LNCAP (cell line): ENCODE results near the gene RNU1-1.

Experiments used
- TF ChIP-seq, protein P1 (sequence below): fragments of 450-650 bp; IDR thresholded peaks from 2 replicates; pipeline ENCODE4 v1.5.1; 2017; ENCODE audit warnings: mild to moderate bottlenecking

Gene RNU1-1

DNA sequence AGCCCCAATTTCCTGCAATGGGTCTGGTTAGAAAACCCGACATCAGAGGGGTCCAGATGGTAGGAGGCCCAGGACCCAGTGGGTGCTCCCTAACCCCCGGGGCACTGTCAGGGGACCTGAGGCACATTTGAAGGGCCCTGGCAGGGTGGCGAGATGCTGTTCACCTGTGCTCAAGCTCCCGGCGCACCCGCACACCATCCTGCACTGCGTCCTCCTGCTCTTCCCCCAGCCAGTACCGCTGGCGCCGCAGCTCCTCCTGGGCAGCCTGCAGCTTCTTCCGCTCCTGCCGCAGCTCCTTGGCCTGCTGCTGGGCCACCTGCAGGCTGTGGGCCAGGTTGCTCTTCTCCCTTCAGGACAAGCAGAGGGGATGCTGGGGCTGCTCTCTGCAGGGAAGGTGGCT lies 36.0 kb downstream of the RNU1-1 start:
- TF ChIP-seq, protein P1, sequence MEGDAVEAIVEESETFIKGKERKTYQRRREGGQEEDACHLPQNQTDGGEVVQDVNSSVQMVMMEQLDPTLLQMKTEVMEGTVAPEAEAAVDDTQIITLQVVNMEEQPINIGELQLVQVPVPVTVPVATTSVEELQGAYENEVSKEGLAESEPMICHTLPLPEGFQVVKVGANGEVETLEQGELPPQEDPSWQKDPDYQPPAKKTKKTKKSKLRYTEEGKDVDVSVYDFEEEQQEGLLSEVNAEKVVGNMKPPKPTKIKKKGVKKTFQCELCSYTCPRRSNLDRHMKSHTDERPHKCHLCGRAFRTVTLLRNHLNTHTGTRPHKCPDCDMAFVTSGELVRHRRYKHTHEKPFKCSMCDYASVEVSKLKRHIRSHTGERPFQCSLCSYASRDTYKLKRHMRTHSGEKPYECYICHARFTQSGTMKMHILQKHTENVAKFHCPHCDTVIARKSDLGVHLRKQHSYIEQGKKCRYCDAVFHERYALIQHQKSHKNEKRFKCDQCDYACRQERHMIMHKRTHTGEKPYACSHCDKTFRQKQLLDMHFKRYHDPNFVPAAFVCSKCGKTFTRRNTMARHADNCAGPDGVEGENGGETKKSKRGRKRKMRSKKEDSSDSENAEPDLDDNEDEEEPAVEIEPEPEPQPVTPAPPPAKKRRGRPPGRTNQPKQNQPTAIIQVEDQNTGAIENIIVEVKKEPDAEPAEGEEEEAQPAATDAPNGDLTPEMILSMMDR: no peak

DNA sequence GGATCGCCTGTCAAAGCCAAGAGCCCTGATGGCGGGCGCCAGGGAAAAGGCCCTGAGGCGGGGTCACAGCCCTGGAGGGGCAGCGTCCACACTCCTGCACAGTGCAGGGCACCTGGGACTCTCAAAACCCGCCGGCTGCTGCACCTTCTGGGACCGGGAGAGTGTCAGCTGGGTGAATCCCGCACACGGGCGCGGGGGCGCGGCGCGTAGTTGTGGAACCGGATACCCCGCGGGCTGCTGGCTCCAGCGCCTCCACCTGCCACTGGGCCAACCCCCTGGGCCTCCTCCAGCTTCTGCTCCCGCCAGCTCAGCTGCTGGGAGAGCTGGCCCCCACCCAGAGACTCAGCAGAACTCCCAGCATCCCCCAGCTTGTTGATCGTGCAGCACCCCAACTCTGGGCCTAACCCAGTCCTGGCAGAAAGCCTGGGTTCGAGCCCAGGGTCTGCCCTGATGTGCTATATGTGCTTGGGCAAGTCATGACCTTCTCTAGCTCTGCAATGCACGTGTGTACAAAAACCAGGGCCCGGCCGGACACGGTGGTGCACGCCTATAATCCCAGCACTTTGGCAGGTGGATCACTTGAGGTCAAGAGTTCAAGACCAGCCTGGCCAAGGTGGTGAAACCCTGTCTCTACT lies 39.8 kb downstream of the RNU1-1 start:
- TF ChIP-seq, protein P1: no peak

DNA sequence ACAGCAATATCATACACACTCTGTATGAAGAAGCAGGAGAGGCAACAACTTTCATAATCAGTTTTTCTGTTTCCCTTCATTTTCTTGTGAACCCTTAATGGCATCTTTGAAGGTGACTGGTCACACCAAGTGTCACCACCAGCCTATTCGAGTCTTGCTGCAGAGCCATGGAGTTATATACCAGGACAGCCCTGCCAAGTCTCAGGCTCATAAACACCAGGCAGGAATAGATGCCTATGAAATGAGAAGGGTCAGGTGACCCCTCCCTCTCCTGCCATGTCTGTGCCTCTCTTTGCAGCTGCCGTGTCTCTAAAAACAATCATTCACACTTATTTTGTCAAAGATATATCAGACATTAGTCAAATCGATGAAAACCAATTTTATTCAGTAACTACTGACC lies 45.5 kb downstream of the RNU1-1 start:
- TF ChIP-seq, protein P1: no peak

DNA sequence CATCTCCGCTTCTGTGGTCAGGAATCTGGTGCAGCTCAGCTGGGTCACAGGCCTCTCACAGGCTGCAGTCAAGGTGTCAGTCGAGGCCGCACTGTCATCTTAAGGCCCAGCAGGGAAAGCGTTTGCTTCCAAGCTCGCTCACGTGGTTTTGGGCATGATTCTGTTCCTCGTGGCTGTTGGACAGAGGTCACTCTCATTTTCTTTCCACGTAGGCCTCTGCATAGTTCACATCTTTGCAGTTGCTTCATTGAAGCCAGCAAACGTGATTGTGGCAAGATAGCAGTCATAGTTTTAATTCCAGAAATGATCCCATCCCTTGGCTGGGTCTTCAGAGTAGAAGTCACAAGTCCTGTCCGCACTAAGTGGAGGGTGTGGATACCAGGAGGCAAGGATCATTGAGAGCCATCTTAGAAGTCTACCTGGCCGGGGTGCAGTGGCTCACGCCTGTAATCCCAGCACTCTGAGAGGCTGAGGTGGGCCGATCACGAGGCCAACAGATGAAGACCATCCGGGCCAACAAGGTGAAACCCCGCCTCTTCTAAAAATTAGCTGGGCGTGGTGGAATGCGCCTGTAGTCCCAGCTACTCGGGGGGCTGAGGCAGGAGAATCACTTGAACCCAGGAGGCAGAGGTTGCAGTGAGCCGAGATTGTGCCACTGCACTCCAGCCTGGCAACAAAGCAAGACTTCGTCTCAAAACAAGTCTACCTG lies 49.0 kb downstream of the RNU1-1 start:
- TF ChIP-seq, protein P1: no peak
